Right kidney (tissue), 1 donor: ENCODE results near the gene ASTN2.

Source experiments
- DNase-seq: peaks from one replicate; pipeline ENCODE4 v3.0.0-alpha.2; 2016

Gene ASTN2

GRCh38 chr9:116555119-116555518 is 859.7 kb downstream of the ASTN2 start:
- DNase-seq, result no peak

GRCh38 chr9:116550696-116551436 is 864.0 kb downstream of the ASTN2 start:
- no peak for DNase-seq

- no peak for DNase-seq
Measured at GRCh38 chr9:116549786-116550660, 864.8 kb downstream of the ASTN2 start.

GRCh38 chr9:116549061-116549664 is 865.7 kb downstream of the ASTN2 start:
- no peak for DNase-seq

DNA sequence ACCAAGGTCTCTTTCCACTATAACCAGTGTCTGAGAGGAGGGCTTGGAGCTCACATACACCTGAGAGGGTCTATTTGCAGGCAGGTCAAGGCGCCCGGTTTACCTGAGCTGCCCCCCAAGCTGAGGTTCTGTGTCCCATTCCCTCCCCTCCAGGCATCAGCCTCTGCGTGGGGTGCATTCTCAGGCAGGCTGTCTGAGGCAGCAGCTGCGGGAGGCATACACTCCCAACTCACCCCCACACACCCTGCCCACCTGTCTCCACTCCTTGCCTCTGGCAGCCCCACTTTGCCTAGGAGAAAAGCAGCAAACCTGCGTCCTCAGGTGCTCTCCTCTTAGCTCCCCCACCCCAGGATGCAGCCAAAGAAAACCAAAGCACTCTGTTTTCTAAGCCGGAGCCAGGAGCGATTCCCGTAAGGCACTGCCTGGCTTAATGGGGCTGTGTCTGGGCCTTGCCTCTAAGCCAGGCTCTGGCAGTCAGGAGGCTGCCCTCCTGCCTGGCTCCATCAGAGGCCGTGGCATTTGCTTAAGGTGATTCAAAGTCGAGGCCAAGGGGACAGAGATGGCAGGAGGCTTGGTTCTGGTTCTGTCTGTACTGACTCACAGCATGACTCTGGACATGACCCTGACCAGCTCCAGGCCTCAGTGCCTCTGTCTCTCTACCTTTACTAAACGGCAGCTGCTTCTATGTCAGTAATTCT is 867.0 kb downstream of the ASTN2 start:
- DNase-seq, result no peak

- DNase-seq, result no peak
Measured at GRCh38 chr9:116546711-116547581, 867.9 kb downstream of the ASTN2 start.

DNA sequence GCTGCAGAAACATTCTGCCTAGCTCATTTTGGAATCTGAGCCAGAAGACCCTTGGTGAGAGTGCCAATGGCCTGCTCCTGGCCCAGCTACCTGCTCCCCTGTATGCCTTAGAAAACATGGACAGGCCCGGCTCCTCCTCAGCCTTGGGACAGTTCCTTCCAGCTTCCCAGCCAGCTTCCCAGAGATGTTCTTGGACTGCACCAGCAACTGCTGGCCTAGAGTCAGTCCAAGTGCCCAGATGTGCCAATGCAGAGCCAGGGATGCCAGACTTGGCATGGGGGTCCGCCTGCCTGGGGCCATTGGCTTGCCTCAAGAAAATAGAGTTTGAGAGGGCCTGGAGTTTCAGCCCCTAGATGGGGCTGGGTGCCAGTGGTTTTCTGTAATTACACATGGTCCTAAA is 870.0 kb downstream of the ASTN2 start:
- DNase-seq, result no peak

DNA sequence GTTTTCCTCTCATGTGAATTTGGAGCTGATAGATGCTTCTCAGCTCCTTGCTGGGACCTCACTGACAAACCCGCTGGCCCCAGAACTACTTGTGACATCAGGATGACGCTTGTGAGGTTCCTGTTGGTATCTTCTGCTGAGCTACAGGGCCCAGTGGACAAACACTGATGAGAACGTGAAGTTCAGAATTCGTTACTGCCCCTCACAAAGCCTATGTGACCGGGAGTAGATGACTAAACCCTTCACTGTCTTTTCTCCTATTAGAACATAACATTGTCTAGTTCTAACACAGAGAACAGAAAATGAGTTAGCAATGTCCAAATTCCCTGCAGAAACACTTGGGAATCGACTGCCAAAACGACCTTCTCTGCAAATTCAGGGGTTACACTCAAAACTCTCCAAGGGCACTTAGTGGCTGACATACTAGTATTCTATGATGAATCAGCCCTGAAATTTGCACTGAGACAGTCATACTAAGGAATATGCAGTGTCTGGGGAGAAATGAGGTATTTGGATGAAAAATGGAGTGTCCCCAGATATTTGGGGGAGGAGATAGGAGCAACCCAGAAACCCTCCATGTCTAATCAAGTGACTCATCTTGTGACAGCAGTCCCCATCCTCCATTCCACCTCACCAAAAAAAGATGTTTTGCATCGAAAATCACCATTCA is 871.0 kb downstream of the ASTN2 start:
- no peak for DNase-seq

- DNase-seq, result no peak
Measured at GRCh38 chr9:116541402-116541801, 873.5 kb downstream of the ASTN2 start.

DNA sequence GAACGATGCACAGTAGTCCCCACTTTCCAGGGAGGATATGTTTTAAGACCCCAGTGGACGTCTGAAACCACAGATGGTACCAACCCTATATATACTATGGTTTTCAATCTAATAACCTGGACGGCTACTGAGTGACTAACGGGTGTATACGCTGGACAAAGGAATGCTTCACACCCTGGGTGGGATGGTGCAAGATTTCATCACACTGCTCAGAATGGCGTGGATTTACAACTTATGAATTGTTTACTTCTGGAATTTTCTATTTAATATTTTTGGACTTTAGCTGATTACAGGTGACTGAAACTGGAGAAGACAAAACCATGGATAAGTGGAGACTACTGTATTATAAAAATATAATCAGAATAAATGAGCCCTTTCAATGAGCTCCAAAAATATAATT is 875.3 kb downstream of the ASTN2 start:
- DNase-seq, result no peak

GRCh38 chr9:116525611-116526010 is 889.2 kb downstream of the ASTN2 start:
- DNase-seq, result no peak

- no peak for DNase-seq
Measured at GRCh38 chr9:116524778-116525470, 889.9 kb downstream of the ASTN2 start.

DNA sequence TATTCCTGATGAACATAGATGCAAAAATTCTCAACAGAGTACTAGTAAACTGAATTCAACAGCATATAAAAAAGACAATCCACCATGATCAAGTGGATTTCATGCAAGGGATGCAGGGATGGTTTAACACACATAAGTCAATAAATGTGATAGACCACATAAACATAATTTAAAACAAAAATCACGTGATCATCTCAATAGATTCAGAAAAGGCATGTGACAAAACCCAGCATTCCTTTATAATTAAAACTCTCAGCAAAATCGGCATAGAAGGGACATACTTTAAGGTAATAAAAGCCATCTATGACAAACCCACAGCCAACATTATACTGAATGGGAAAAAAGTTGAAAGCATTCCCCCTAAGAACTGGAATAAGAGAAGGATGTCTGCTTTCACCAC is 894.6 kb downstream of the ASTN2 start:
- DNase-seq, result no peak

- DNase-seq, result no peak
Measured at GRCh38 chr9:116516456-116516855, 898.4 kb downstream of the ASTN2 start.

- no peak for DNase-seq
Measured at GRCh38 chr9:116515541-116515940, 899.3 kb downstream of the ASTN2 start.

DNA sequence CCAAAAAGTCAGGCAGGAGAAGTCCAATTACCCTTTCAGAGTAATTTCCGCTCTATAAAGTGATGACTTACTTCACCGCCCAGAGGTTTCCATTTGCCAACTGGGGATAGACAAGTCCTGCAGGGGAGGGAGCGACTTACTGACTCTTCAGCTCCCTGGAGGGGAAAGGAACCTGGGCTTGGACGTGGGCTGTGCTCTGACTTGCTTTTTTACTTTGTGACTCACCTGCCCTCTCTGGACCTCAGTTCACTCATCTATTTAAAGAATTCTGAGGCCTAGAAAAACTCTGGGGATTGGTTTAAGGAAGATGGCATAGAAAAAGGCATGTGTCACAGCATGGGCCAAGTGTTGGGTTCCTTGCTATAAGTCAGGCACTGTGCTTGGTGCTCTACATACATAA is 908.2 kb downstream of the ASTN2 start:
- DNase-seq, result no peak

- no peak for DNase-seq
Measured at GRCh38 chr9:116504893-116505480, 909.9 kb downstream of the ASTN2 start.

DNA sequence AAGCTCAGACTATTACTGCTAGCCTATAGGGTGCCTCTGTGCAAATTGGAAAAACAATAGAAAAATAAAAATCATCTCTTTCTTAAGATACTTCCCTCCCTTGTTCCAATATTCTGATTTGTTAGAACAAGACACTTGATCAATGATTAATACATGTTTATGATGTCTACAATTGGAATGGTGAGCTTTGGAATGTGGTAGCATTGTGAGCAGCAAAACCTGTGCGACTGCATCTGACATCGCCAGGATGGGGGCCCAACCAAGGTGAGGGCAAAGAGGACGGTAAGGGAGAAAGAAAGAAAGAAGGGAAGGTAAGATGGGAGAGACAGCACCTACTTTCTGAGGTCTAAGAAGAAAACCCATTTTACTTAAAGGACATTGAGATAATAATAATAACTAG is 910.8 kb downstream of the ASTN2 start:
- no peak for DNase-seq

GRCh38 chr9:116502746-116503145 is 912.1 kb downstream of the ASTN2 start:
- no peak for DNase-seq

- no peak for DNase-seq
Measured at GRCh38 chr9:116501871-116502270, 913.0 kb downstream of the ASTN2 start.
